Lower leg skin (tissue), 3 donors: Measurements from ENCODE around the gene FN3K.

Source experiments
- POLR2A ChIP-seq, 2 donors: fragments of 450-650 bp; IDR thresholded peaks; one replicate each; pipeline ENCODE4 v1.6.1; 2016 to 2017; ENCODE audit warnings: antibody characterized with exemption in 2 of 2, mild to moderate bottlenecking in 1 of 2, moderate library complexity in 1 of 2
- TF ChIP-seq, protein P1 (sequence below), 3 donors: fragments of 450-650 bp; IDR thresholded peaks; one replicate each; pipeline ENCODE4 v1.5.1; 2016; ENCODE audit warnings: antibody characterized with exemption in 3 of 3, mild to moderate bottlenecking in 3 of 3, moderate library complexity in 2 of 3

DNA sequence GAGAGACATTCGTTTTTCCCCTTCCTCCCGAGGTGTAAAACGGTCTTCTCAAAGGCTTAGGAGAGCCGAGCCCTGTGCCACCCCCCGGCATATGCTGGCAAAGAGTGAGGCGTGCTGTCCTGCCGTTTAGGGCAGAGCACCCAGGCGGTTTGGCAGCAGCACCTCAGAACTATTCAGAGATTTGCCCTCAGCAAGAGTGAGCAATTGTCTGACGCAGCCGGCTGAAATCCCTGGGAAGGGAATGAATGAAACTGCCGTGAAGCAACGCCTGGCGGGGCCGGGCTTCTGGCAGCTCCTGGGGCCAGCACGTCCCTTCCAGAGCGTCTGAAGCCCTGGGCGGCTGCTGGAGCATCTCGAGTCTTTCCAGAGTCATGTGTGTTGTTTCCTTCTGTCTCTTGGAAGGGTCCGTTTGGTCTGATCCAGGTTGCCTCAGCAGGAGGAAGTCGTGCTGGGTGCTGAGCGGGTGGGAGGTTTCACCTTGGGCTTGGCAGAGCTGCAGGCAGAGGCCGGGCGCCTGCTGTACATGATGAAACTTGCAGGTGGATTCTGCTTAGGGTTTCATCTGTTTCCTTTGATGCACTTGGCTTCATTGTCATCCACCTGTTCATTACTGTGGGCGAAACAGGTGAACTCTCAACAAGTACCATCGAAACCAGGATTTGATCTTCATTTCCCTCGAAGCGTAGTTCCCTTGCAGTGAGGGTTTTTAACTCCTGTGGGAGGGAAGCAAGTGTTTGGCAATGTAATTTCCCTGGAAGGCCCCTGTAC, 51.9 kb downstream of the FN3K start:
- TF ChIP-seq, protein P1, sequence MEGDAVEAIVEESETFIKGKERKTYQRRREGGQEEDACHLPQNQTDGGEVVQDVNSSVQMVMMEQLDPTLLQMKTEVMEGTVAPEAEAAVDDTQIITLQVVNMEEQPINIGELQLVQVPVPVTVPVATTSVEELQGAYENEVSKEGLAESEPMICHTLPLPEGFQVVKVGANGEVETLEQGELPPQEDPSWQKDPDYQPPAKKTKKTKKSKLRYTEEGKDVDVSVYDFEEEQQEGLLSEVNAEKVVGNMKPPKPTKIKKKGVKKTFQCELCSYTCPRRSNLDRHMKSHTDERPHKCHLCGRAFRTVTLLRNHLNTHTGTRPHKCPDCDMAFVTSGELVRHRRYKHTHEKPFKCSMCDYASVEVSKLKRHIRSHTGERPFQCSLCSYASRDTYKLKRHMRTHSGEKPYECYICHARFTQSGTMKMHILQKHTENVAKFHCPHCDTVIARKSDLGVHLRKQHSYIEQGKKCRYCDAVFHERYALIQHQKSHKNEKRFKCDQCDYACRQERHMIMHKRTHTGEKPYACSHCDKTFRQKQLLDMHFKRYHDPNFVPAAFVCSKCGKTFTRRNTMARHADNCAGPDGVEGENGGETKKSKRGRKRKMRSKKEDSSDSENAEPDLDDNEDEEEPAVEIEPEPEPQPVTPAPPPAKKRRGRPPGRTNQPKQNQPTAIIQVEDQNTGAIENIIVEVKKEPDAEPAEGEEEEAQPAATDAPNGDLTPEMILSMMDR (IDR thresholded peaks at IDR 0.05), result no peak
- no peak for TF ChIP-seq POLR2A (IDR thresholded peaks at IDR 0.05)
